GM19452 (cell line): ENCODE measurements around the gene TPRN.

ENCODE experiments used
- ATAC-seq: cut with Tn5 transposase; IDR thresholded peaks from one replicate; pipeline ENCODE4 v1.9.1; 2021; ENCODE audit not compliant: unreplicated experiment

The TPRN gene

DNA sequence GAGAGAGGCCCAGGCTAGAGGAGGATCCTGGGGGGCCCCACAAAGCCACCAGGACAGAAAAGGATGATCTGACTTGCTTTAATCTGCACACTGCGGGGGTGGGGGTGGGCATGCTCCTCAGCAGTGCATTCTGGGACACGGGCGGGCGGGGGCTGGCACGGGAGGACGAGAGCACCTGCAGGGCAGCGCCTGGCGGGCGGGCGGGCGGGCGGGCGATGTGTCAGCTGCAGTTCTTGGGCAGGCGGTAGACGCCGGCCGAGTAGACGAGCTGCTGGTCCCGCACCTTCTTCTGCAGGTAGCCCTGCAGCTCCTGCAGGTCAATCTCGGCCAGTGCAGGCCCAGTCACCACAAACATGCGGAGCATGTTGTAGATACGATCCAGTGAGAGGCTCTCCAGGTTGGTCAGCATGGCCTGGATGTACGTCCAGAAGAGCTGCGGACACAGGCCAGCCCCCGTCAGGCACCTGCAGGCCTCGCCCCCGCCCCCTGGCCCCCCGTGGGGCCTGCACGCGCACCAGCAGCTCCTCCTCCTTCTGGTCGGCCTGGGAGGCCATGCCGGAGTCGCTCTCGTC lies 25.7 kb downstream of the TPRN start:
- ATAC-seq = no peak

DNA sequence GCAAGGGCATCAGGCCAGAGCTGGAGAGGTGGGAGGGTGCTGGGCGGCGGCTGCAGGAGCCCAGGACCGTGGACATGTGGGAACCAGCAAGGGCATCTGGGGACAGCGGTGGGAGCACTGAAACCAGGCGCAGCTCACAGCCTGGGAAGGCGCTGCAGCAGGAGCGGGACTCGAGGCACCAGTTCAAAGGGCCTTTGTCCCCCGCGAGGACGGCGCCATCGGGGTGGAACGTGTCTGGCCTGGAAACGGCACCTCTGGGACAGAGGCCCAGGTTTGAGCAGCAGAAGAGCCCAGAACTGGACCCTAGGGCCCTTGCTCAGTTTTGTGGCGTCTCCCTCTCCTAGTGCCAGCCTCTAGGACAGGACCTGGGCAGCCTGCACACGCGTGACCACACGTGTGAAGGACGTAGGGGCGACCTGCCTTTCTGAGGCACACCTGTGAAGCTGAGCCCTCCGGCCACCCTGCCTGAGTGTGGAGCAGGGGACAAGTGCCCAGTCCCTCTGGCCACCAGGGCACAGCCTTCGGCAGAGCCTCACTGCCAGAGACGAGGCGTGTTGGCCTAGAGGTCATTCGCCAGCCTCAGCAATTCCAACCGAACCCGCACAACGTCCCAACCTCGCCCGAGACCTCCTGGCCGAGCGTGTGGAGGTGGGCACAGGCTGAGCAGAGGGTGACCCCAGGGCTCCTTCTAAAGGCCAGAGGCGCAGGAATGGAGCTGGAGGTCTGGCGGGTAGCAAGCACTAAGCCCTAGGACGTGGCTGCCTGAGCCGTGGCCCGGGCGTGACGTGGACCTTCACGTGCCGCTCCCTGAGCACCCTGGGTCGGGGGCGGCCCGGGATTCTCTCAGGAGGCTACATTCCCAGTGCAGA lies 26.5 kb downstream of the TPRN start:
- ATAC-seq = no peak

DNA sequence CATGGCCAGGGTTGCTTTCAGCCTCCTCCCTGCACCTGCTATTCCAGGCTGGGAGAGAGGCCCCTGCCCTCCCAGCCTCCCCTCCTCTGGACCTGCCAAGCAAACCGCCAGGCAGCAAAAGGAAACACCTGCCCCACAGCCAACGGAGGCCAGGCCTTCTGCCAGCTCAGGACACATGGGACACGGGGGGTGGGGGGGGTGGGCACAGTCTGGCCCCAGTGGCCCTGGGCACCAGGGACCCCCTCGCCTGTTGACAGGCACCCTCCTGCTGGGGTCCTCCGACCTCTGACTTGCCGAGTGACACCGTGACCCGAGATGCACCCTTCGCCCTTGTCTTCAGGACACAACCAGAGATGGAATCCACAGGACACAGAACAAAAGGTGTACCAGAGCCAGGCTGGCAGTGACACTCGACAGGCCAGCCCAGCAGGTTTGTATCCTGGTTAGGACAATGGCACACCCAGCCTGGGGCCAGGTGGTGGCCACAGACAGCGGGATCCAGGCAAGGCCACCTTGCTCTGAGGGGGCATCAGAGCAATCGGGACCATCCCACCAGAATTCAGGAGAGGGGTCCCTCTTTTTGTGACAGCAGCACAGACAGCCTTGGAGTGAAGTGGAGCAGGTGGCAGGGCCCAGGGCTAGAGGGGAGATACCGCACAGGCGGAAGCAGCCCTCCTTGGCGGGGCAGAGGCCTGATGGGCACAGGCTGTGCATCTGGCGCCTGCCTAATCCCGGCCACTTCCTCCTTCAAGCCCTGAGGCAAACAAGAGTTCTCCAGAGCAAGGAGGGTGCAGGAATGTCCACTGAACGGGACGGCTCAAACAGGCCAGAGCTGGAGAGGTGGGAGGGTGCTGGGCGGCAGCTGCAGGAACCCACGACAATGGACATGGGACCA lies 27.4 kb downstream of the TPRN start:
- ATAC-seq = no peak

DNA sequence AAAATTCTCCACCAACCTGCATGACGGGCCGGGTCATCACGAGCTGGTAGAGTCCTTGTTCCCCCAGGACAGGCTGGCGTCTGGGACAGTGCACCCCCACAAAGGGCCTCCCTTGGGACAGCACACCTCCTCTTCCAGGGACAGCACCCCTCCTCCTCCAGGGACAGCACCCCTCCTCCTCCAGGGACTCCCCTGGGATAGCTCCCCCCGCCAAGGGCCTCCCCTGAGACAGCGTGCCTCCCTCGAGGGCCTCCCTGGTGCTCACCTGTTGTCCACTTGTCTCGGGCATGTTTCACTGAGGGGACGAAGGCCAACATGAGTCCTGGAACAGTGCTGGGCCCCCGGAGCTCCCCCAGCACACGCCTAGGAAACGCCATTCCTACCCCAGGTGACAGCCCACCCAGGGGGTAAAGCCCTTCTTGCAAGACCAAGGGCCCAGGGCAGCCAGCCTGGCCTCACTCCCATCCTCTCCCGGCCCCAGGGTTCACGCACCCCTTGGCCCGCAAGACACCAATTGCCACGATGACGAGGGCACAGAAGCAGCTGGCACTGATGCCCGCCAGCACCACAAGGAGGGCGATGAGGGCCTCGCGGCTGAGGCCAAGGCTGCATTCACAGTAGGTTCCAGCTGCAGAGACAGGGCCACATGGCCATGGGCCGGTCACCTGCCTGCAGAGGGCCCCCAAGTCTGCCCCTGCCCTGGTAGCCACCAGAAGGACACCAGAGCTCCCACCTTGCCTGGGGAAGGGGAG lies 29.2 kb downstream of the TPRN start:
- ATAC-seq = no peak

DNA sequence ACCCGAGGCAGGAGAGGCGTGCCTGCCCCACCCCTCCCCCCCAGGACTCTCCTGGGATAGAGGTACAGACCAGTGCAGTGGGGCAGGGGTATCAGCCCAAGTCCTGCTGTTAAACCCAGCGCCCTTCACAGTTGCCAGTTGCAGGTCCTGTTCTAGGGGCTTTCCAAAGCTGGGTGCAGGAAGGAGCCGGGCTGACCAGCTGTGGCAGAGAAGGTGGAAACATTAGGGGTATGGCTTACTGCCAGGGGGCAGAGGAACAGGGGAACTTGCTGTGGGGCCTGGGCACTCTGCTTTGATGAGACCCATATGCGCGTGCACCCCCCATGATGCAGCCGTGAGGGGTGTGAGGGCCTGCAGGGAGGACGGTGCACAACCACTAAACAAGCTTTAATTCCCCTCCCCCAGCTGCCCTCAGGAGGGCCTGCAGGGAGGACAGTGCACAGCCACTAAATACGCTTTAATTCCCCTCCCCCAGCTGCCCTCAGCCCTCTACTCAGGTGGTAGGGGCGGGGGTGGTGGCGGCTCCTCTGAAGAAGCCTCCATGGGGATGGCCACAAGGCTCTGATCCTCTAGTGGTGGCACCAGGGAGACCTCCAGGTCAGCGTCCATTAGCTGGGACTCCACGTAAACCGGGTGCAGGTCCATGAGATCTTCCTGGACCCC lies 29.9 kb downstream of the TPRN start:
- ATAC-seq = no peak

DNA sequence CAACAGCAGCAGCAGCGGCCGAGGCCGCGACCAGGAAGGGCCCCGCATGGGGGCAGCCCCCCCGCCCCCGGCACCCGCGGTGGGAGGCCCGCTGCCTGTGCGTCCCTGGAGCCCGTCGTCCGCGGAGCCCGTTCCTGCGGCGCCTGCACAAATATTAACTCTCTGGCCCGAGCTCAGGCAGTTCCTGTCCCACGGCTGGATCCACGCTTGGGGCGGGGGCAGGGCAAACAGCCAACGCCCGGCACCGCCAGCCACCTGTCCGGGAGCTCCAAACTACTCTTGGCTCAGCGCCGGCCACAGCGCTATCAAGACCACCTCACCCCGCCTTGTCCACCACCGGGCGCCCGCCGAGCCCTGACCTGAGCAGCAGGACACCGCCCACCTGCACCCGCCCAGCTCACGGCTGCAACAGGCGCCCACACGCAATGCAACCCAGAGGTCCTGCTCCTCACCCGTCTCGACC lies 30.6 kb downstream of the TPRN start, which contains the start of gene LRRC26:
TSS of gene LRRC26 (minus strand) at position 156 of the 463 bp plus-strand sequence. CDS start at position 48, 108 bp downstream.
- no peak for ATAC-seq

DNA sequence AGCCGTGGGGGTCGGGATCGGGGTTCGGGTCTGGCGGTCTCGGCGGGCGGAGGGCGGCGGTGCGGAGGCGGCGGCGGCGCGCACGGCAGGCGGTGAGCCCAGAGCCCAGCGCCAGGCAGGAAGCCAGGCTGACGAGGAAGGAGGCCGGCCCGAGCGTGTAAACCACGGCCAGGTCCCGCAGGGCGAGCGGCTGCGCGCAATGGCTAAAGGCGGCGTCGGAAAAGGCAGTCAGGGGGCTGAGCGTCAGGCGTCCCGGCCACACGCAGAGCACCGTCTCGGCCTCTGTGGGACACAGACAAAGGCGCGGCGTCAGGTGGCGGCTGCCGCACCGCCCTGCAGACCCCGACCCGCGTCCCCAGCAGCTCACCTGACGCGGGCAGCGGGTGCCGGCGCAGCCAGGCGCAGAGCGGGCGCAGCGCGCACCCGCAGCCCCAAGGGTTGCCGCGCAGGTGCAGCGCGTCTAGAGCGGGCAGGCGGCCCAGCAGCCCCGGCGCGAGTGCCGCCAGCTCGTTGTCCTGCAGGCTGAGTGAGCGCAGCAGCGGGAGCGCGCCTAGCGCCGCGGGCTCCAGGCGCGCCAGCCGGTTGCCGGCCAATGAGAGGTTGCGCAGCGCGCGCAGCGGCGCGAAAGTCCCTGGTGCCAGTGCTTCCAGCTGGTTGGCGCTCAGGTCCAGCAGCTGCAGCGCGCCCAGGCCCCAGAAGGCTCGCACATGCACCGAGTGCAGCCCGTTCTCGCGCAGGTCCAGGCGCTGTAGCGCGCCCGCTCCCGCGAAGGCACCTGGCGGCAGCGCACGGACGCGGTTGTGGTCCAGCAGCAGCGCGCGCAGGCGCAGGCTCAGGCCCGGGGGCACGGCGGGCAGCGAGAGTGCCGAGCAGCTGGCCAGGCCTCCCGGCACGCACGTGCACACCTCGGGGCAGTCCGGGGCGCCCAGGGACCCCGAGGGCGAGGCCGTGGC lies 31.4 kb downstream of the TPRN start:
- ATAC-seq = no peak

DNA sequence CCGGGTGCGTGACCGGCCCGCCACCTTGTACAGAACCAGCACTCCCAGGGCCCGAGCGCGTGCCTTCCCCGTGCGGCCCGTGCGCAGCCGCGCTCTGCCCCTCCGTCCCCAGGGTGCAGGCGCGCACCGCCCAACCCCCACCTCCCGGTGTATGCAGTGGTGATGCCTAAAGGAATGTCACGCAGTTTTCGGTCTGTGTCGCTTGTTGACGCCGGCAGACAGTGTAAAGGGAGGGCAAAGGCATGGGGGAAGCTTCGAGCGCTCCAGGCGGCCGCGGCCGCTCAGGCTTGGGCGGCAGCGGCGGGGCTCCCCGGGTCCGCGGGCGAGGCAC lies 32.0 kb downstream of the TPRN start:
- ATAC-seq = no peak

DNA sequence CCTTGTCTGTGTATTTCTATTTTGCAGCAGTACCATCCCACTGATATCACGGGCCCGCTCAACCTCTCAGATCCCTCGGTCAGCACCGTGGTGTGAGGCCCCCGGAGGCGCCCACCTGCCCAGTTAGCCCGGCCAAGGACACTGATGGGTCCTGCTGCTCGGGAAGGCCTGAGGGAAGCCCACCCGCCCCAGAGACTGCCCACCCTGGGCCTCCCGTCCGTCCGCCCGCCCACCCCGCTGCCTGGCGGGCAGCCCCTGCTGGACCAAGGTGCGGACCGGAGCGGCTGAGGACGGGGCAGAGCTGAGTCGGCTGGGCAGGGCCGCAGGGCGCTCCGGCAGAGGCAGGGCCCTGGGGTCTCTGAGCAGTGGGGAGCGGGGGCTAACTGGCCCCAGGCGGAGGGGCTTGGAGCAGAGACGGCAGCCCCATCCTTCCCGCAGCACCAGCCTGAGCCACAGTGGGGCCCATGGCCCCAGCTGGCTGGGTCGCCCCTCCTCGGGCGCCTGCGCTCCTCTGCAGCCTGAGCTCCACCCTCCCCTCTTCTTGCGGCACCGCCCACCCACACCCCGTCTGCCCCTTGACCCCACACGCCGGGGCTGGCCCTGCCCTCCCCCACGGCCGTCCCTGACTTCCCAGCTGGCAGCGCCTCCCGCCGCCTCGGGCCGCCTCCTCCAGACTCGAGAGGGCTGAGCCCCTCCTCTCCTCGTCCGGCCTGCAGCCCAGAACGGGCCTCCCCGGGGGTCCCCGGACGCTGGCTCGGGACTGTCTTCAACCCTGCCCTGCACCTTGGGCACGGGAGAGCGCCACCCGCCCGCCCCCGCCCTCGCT lies 32.6 kb downstream of the TPRN start:
- no peak for ATAC-seq

DNA sequence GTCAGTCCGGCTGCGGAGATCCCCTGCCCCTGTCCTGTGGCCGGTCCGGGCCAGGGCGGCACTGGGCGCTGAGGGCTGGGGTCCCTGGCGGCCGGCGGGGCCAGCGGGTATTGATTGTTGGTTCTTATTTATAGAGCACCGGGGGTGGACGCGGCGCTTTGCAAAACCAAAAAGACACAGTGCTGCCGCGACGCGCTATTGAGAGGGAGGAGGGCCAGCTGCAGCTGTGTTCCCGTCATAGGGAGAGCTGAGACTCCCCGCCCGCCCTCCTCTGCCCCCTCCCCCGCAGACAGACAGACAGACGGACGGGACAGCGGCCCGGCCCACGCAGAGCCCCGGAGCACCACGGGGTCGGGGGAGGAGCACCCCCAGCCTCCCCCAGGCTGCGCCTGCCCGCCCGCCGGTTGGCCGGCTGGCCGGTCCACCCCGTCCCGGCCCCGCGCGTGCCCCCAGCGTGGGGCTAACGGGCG lies 33.2 kb downstream of the TPRN start:
- no peak for ATAC-seq

DNA sequence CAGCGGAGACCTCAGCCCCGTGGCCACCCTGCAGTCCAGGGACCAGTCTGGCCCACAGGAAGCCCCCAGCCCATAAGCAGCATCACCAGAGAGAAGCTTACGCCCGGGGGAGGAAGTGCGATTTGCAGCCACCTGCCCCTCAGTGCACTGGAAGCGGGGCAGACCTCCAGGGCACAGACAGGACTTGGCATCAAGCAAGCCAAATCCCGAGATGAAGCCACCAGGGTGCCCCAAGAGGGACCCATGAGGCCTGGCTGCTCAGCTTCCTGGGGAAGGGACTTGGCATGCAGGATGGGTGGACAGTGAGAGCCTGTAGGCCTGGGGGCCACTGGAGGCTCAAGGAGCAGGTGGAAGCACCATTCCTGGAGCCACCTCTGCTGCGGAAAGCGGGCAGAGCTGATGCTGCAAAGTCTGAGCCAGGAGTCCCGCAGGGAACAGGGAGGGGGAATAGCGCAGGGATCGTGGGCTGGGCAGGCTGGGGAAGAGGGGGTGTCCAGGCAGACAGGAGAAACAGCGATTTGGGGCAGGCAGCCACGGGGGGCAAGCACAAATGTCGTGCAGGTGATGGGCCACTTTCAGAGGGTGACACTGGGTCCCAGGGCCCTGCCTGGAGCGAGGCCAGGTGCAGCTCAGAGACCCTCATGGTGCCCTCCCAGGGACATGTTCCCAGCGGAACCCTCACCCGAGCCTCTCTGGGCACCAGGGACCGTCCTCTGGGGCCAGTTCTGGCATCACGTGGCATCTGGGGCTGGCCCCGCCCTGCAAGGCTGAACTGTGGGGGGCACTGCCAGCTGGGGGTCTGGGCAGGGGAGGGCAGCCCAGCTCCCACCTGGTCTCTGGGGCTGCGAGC lies 33.9 kb downstream of the TPRN start:
- no peak for ATAC-seq

DNA sequence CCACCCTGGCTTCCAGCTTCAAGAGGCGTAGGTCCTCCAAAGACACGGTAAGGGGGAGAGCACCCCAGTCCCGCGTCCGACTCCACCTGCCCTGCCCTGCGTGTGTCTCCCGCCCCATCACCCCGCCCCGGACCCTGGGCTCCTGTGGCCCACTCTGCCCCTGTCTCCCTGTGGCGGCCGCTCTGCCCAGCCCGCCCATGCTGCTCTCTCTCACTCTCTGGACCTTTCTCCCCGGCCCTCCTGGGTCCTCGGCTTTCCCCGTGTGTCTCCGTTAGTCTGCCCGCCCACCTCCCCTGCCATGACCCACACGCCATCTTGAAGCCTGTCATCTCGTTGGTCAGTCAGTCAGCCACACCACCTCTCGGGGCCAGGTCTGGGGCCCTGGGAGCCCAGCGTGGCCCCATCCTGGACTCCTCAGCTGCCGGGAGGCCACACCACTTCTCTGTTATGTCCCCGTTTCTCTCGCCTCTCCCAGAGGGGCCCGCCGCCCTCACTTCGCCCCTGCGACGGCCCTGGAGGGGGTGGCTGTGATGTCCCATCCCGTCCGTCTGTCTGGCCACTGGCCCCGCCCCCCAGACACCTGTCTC lies 35.2 kb downstream of the TPRN start:
- no peak for ATAC-seq

DNA sequence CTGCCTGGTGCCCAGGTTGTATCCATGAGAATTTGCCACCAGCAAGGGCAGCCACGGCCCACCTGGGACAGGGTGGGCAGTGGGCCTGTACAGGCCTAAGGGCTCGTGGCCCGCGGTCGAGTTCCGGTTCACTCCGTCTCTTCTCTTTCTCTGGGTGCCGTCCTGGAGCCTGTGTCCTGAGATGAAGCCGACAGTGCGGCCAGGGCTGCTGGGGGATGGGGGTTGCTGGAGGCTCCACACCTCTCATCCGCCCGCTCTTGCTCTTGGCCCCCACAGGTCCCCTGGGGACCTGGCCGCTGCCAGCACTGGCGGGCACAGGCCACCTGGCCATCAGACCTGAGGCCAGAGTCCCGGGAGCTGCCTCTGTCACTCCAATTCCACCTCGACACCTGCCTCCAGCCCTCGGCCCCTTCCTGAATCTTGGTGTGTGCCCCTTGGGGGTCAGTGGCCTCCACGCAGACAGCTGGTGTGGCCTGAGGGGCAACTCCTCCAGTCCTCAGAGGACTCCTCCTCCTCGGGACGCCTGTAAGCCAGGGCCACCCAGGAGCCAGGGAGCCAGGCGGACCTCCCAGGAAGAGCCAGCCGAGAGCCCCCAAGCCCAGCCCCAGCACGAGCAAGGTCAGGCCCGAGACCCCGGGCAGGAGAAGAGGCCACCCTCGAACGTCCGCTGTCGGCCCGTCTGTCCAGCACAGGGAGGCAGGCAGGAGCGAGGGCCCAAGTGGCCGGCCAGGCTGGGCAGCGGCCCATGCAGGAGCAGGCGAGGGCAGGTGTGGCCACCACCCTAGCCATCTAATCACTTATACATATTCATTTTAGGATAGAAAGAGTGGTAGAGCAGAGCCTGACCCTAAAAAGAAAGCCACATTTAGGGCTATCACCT lies 35.9 kb downstream of the TPRN start:
- ATAC-seq = no peak

DNA sequence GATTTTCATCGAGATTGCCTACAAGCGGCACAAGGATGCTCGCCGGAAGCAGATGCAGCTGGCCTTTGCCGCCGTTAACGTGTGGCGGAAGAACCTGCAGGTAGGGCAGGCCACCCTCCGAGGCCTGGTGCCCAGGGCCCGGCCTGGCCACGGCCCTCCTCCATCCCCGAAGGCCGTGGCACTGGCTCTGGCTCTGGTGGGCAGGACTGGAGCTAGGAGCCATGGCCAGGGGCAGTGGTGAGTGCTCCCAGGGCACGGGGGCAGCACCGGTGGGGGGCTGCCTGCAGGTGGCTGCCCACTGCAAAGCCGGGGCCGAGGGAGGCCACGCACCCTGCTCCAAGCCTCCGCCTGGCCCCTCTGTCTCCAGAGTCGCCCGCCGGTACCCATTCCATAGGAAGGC lies 36.7 kb downstream of the TPRN start:
- ATAC-seq = no peak

DNA sequence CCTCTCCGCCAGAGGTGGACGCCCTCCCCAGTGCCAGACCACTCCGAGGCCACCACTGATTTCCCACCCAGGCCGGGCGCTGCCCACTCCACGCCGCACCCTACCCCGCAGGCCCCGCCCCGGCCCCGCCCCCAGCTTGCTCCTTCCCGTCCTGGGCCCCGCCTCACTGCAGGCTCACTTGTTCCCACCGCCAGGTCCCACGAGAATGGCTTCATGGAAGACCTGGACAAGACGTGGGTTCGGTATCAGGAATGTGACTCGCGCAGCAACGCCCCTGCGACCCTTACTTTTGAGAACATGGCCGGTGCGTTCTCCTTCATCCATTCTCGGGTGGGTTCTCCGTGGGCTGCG lies 37.2 kb downstream of the TPRN start:
- ATAC-seq = no peak
